Natural killer cell (primary cell): ENCODE data around the gene DGCR2. TPM values are rescaled to one million over a fixed set of nuclear protein-coding genes. Genes with fewer than 3 reads are reported as not detected.

Source experiments
- ATAC-seq, 3 donors: fragments of 150-1000 bp in 2 of 3; fragments of 200-7000 bp in 1 of 3; cut with Tn5 transposase; 1 replicate in 1 of 3; 2 replicates in 2 of 3; pipeline ENCODE4 v1.10.0; 2021; ENCODE audit warnings: mild to moderate bottlenecking in 2 of 3, moderate library complexity in 2 of 3
- DNase-seq, 2 donors: peaks; one replicate each; pipeline versions ENCODE4 v3.0.0 to v3.0.0-alpha.2; 2013 to 2021; ENCODE audit warnings: mixed read lengths in 1 of 2
- H3K27ac ChIP-seq: one replicate; pipeline ENCODE4 v1.5.1; 2013; ENCODE audit warnings: mild to moderate bottlenecking, low read length
- H3K27me3 ChIP-seq: one replicate; pipeline ENCODE4 v1.6.1; 2013; ENCODE audit warnings: low read length; ENCODE audit not compliant: control insufficient read depth, insufficient read depth
- H3K36me3 ChIP-seq: one replicate; pipeline ENCODE4 v1.6.1; 2013; ENCODE audit warnings: low read length; ENCODE audit not compliant: control insufficient read depth, insufficient read depth
- H3K4me1 ChIP-seq: one replicate; pipeline ENCODE4 v1.6.1; 2013; ENCODE audit warnings: low read length; ENCODE audit not compliant: control insufficient read depth, insufficient read depth
- H3K4me3 ChIP-seq: one replicate; pipeline ENCODE4 v1.5.1; 2013; ENCODE audit warnings: low read length
- H3K9me3 ChIP-seq: one replicate; pipeline ENCODE4 v1.6.1; 2013; ENCODE audit warnings: low read length; ENCODE audit not compliant: control insufficient read depth, insufficient read depth
- H3K27ac Mint-ChIP-seq, 2 donors: one replicate each; pipeline ENCODE4 v1.8.0; 2022; ENCODE audit warnings: mild to moderate bottlenecking in 2 of 2, mixed read lengths in 2 of 2, moderate library complexity in 1 of 2
- H3K27me3 Mint-ChIP-seq, 2 donors: one replicate each; pipeline ENCODE4 v1.8.0; 2022; ENCODE audit warnings: low read depth in 2 of 2, mixed read lengths in 2 of 2
- H3K36me3 Mint-ChIP-seq: one replicate; pipeline ENCODE4 v1.8.0; 2022; ENCODE audit warnings: mixed read lengths
- H3K4me1 Mint-ChIP-seq, 2 donors: one replicate each; pipeline ENCODE4 v1.8.0; 2022; ENCODE audit warnings: mixed read lengths in 2 of 2
- H3K4me3 Mint-ChIP-seq: one replicate; pipeline ENCODE4 v1.8.0; 2022; ENCODE audit warnings: mild to moderate bottlenecking, moderate library complexity, mixed read lengths
- H3K9me3 Mint-ChIP-seq, 2 donors: one replicate each; pipeline ENCODE4 v1.8.0; 2022; ENCODE audit warnings: mixed read lengths in 2 of 2
- WGBS: methylation state at CpG from one replicate; pipeline ENCODE4 v1.1.7; 2013; ENCODE audit warnings: missing lambda C conversion rate; ENCODE audit not compliant: insufficient coverage; 5-methylcytosine and 5-hydroxymethylcytosine counted together
- intact Hi-C: fragments of 100-400 bp; cut with micrococcal nuclease; formaldehyde crosslinking; loops from one replicate; pipeline ENCODE4 v1.14.2; 2022
- total RNA-seq, 4 donors: library from RNA; stranded (reverse); fragments of 120-200 nt in 1 of 4; gene quantifications; one replicate each; pipeline versions ENCODE4 v1.2.3 to v1.2.4, GENCODE V29; 2013 to 2022
- TF ChIP-seq, protein P1 (sequence below): fragments of 200-600 bp; IDR thresholded peaks from one replicate; pipeline ENCODE4 v1.8.0; 2022; ENCODE audit warnings: antibody characterized with exemption

DGCR2 gene
- total RNA-seq, 3 donors from 2014 or later (not counting 1 experiment from before 2014, with no cell fraction given), result 27.5 to 44.1 (median 41.3) TPM

DNA sequence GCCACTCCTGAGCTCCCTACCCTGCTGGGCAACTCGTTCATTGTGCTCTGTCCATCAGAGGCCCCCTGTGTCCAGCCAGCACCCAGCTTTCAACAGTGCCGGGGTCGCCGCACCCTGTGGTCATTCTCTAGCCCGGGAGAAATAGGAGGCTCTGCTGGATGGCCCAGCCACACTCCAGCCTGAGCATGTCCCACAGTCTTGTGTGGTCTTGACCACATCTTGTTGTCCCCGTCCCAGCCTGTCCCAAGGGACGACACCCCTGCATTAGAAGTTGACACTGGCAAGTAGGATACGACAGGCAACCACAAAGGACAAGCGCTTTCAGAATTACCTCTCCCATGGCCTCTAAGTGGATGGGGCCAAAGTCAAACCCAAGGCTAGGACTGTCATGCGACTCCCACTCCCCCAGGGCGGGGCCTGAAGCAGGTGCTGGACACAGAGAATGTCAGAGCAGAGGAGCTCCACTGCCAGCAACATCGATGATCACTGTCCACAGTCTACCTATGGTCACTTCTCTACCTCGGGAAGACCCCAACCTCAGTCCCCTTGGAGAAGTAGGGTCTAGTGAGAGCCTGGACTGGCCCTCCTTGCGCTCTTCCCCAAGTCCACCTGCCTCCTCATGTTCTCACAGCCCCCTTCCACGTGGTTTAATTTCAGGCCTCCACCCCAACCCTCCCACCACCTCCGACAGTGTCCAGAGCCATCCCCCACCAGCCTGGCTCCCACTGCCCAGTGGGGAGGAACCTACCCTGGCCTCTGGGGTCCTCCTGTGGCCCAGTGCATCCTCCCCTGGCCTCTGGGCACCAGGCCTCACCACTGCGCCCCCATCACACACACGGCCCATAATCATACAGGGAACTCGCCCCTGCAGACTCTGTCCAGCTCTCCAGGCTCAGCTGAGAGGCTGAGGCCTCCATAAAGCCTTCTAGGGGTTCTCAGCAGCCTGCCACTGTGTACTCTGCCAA, 4.4 kb upstream of the DGCR2 start:
- peaks cover 7% of the 10 kb centered on the region for H3K4me1 ChIP-seq
- peaks cover 6 to 10% of the 10 kb centered on the region in 2 donors for H3K4me1 Mint-ChIP-seq
- H3K9me3 Mint-ChIP-seq, result no peaks in the 10 kb centered on the region
- H3K4me3 Mint-ChIP-seq, result no peak overlapping the region
- no peak overlapping the region for H3K4me3 ChIP-seq
- WGBS, result 90% methylated on average over 19 of the region's 19 CpGs
- DNase-seq, result no peak
- H3K36me3 Mint-ChIP-seq, result no peaks in the 10 kb centered on the region
- TF ChIP-seq, protein P1, sequence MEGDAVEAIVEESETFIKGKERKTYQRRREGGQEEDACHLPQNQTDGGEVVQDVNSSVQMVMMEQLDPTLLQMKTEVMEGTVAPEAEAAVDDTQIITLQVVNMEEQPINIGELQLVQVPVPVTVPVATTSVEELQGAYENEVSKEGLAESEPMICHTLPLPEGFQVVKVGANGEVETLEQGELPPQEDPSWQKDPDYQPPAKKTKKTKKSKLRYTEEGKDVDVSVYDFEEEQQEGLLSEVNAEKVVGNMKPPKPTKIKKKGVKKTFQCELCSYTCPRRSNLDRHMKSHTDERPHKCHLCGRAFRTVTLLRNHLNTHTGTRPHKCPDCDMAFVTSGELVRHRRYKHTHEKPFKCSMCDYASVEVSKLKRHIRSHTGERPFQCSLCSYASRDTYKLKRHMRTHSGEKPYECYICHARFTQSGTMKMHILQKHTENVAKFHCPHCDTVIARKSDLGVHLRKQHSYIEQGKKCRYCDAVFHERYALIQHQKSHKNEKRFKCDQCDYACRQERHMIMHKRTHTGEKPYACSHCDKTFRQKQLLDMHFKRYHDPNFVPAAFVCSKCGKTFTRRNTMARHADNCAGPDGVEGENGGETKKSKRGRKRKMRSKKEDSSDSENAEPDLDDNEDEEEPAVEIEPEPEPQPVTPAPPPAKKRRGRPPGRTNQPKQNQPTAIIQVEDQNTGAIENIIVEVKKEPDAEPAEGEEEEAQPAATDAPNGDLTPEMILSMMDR, result no peak
- H3K27me3 Mint-ChIP-seq, result no peaks in the 10 kb centered on the region
- no peaks in the 10 kb centered on the region for H3K27me3 ChIP-seq
- H3K27ac ChIP-seq, result no peak overlapping the region
- H3K9me3 ChIP-seq, result no peaks in the 10 kb centered on the region
- intact Hi-C loops, result loop anchor here (10.0 kb wide), 1 partner anchor 308 kb away; the partner anchor contains the start of genes HIRA and MRPL40
- H3K36me3 ChIP-seq, result no peaks in the 10 kb centered on the region
- no peak for ATAC-seq
- no peak overlapping the region for H3K27ac Mint-ChIP-seq

DNA sequence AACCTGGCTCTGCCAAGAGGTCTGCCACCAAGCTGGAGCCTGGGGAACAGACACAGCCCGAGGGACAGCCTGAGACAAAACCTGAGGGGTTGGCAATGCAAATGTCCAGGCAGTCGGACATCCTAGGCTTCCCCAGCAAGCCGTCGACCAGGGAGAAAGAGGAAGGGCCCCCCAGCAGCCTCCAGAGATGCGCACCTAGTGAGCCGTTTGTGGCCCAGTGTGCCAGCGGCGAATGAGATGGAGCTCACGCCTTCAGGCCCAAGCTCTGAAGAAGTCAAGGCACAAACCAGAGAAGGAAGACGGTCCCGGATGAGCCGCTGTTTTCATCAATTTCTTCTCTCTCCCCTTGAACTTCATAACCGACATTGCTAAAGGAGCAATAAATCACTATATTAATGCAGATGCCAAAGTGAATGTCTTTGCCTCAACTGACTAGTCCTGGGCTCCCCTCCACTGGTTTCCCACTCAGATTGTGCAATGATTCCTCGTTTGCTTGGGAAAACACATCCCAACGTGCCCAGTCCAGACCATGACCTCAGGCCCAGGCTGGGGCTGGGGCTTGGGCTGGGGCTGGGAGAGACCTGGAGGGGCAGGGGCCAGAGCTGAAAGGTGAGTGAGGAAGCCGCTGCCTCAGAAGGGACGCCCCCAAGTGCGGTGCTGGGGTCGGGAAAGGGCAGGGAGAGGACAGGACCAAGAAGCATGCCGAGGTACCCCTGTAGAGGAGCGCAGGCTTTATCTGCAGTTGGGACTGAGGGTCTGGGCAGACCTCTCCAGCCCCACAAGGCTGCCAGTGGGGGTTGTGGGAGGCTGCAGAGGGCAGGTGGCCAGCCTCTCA, 3.5 kb upstream of the DGCR2 start:
- H3K4me3 Mint-ChIP-seq, result no peak overlapping the region
- DNase-seq, result no peak
- H3K27ac ChIP-seq, result no peak overlapping the region
- WGBS, result 89% methylated on average over 21 of the region's 21 CpGs
- no peaks in the 10 kb centered on the region for H3K9me3 ChIP-seq
- H3K27ac Mint-ChIP-seq, result no peak overlapping the region
- H3K27me3 Mint-ChIP-seq, result no peaks in the 10 kb centered on the region
- no peaks in the 10 kb centered on the region for H3K27me3 ChIP-seq
- no peaks in the 10 kb centered on the region for H3K9me3 Mint-ChIP-seq
- no peaks in the 10 kb centered on the region for H3K36me3 ChIP-seq
- peaks cover 15 to 19% of the 10 kb centered on the region in 2 donors for H3K4me1 Mint-ChIP-seq
- H3K4me1 ChIP-seq, result peaks cover 16% of the 10 kb centered on the region
- intact Hi-C loops, result loop anchor here (10.0 kb wide), 1 partner anchor 309 kb away; the partner anchor contains the start of genes HIRA and MRPL40
- no peaks in the 10 kb centered on the region for H3K36me3 Mint-ChIP-seq
- H3K4me3 ChIP-seq, result no peak overlapping the region
- ATAC-seq, result no peak
- TF ChIP-seq, protein P1, result no peak

DNA sequence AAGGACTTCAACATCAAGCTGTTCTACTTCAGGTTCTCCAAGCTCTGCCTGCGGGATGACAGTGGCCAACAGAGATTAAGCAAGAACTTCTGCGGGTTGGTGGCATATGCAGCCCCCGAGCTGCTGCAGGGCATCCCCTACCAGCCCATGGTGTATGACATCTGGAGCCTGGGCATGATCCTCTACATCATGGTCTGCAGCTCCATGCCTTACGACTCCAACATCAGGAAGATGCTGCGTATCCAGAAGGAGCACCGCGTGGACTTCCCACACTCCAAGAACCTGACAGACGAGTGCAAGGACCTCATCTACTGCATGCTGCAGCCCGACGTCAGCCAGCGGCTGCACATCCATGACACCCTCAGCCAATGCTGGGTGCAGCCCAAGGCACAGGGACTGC, 2.8 kb upstream of the DGCR2 start:
- Histone ChIP-seq H3K27me3 (no peaks in the 10 kb centered on the region), H3K27ac (no peak overlapping the region), H3K4me3 (no peak overlapping the region), H3K36me3 (no peaks in the 10 kb centered on the region), H3K9me3 (no peaks in the 10 kb centered on the region), H3K4me1 (peaks cover 23% of the 10 kb centered on the region)
- Mint-ChIP-seq H3K4me1 (peaks cover 22 to 26% of the 10 kb centered on the region in 2 donors), H3K27ac (no peak overlapping the region), H3K36me3 (no peaks in the 10 kb centered on the region), H3K4me3 (peak overlapping the region; percentile 7), H3K27me3 (no peaks in the 10 kb centered on the region), H3K9me3 (no peaks in the 10 kb centered on the region)
- TF ChIP-seq, protein P1, result no peak
- intact Hi-C loops, result loop anchor here (10.0 kb wide), 1 partner anchor 310 kb away; the partner anchor contains the start of genes HIRA and MRPL40
- WGBS, result 92% methylated on average over 11 of the region's 11 CpGs
- no peak for ATAC-seq
- no peak for DNase-seq
